SK-N-SH (cell line): ENCODE results near the gene NEDD8. TPM values are rescaled to one million over a fixed set of nuclear protein-coding genes. Genes with fewer than 3 reads are reported as not detected.

Experiments
- CTCF ChIA-PET: fragments of 300-600, 350-600 bp; formaldehyde crosslinking; extraction: SDS; loops from one replicate; lab custom pipeline; 2021; lab: Yijun Ruan, JAX
- POLR2A ChIA-PET: fragments of 350-600 bp; sonication (Branson Sonifier 250); formaldehyde crosslinking; extraction: SDS; loops from one replicate; lab custom pipeline; 2020; ENCODE audit warnings: antibody characterized with exemption, inconsistent platforms; lab: Yijun Ruan, JAX
- DNase-seq: peaks from one replicate; pipeline ENCODE4 v3.0.0; 2012
- H2AFZ ChIP-seq: fragments of 200-600 bp; sonication (generic); 2 replicates; pipeline ENCODE4 v1.8.1; 2016; ENCODE audit warnings: antibody characterized with exemption, mild to moderate bottlenecking, low read depth
- H3F3A ChIP-seq: fragments of 200-600 bp; sonication (generic); replicated peaks from 2 replicates; pipeline ENCODE3; 2016; ENCODE audit warnings: antibody characterized with exemption, mild to moderate bottlenecking; ENCODE audit not compliant: insufficient read depth
- H3K27ac ChIP-seq, 2 experiments: fragments of 200-500 bp in 1 of 2; fragments of 200-600 bp in 1 of 2; sonication (Bioruptor generic) in 1 of 2; sonication (generic), shearing (Covaris generic) in 1 of 2; 2 replicates each; pipeline versions ENCODE4 v1.5.1 to v1.6.1; 2014 to 2016; ENCODE audit warnings: low read depth in 2 of 2, inconsistent platforms in 1 of 2, low read length in 1 of 2, mild to moderate bottlenecking in 1 of 2, mixed read lengths in 1 of 2
- H3K27me3 ChIP-seq: fragments of 200-600 bp; sonication (generic), shearing (Covaris generic); 2 replicates; pipeline ENCODE4 v1.6.1; 2016; ENCODE audit warnings: mixed run types; ENCODE audit not compliant: insufficient read depth
- H3K36me3 ChIP-seq, 2 experiments: fragments of 200-500 bp in 1 of 2; fragments of 200-600 bp in 1 of 2; sonication (Bioruptor generic) in 1 of 2; sonication (generic) in 1 of 2; replicated peaks in 1 of 2; 2 replicates each; pipeline versions ENCODE3 to v1.5.1; 2014 to 2016; ENCODE audit warnings: low read length in 1 of 2, mild to moderate bottlenecking in 1 of 2; ENCODE audit not compliant: insufficient read depth in 2 of 2, control insufficient read depth in 1 of 2
- H3K4me1 ChIP-seq, 2 experiments: fragments of 200-500 bp in 1 of 2; fragments of 200-600 bp in 1 of 2; sonication (Bioruptor generic) in 1 of 2; sonication (generic), shearing (Covaris generic) in 1 of 2; 2 replicates each; pipeline versions ENCODE4 v1.5.1 to v1.6.1; 2014 to 2016; ENCODE audit warnings: low read depth in 1 of 2, low read length in 1 of 2, mixed run types in 1 of 2; ENCODE audit not compliant: insufficient read depth in 2 of 2, control insufficient read depth in 1 of 2
- H3K4me2 ChIP-seq: fragments of 200-600 bp; sonication (generic), shearing (Covaris generic); 2 replicates; pipeline ENCODE4 v1.6.1; 2017; ENCODE audit warnings: mixed run types
- H3K4me3 ChIP-seq, 2 experiments: fragments of 200-500 bp in 1 of 2; fragments of 200-600 bp in 1 of 2; sonication (Bioruptor generic) in 1 of 2; sonication (generic), shearing (Covaris generic) in 1 of 2; 2 replicates each; pipeline versions ENCODE4 v1.5.1 to v1.8.1; 2014 to 2016; ENCODE audit warnings: low read depth in 2 of 2, inconsistent platforms in 1 of 2, low read length in 1 of 2, mild to moderate bottlenecking in 1 of 2, mixed read lengths in 1 of 2, moderate library complexity in 1 of 2
- H3K79me2 ChIP-seq: fragments of 200-600 bp; sonication (generic); 2 replicates; pipeline ENCODE4 v1.8.1; 2017; ENCODE audit warnings: mild to moderate bottlenecking; ENCODE audit not compliant: insufficient read depth
- H3K9ac ChIP-seq: fragments of 200-600 bp; sonication (generic); 2 replicates; pipeline ENCODE4 v1.6.1; 2017; ENCODE audit warnings: mixed run types
- H3K9me2 ChIP-seq: fragments of 200-600 bp; sonication (generic); 2 replicates; pipeline ENCODE4 v1.6.1; 2017; ENCODE audit warnings: mixed run types
- H3K9me3 ChIP-seq: fragments of 200-600 bp; sonication (generic); 2 replicates; pipeline ENCODE4 v1.6.1; 2017; ENCODE audit warnings: mixed run types, mild to moderate bottlenecking, moderate library complexity
- H4K20me1 ChIP-seq: fragments of 200-600 bp; sonication (generic); 2 replicates; pipeline ENCODE4 v1.6.1; 2017; ENCODE audit warnings: mild to moderate bottlenecking, mixed run types; ENCODE audit not compliant: insufficient read depth
- CHD2 ChIP-seq: fragments of 150-350 bp; IDR thresholded peaks from 2 replicates; pipeline ENCODE4 v1.6.1; 2018; ENCODE audit warnings: low read length; ENCODE audit not compliant: partially characterized antibody
- ELF1 ChIP-seq: IDR thresholded peaks from 2 replicates; pipeline ENCODE4 v1.4.0; 2012
- EP300 ChIP-seq, 2 experiments: IDR thresholded peaks; 2 replicates each; pipeline versions ENCODE4 v1.4.0 to v1.6.1; 2012; ENCODE audit warnings: borderline replicate concordance in 1 of 2, low read depth in 1 of 2, low read length in 1 of 2
- EZH2phosphoT487 ChIP-seq: fragments of 200-600 bp; sonication (generic); IDR thresholded peaks from 2 replicates; pipeline ENCODE4 v1.6.1; 2017; ENCODE audit warnings: low read depth, mixed run types, mild to moderate bottlenecking, antibody characterized with exemption, moderate library complexity, borderline replicate concordance
- FOSL2 ChIP-seq: IDR thresholded peaks from 2 replicates; pipeline ENCODE4 v1.4.0; 2012; ENCODE audit warnings: low read depth, mild to moderate bottlenecking, moderate library complexity, borderline replicate concordance
- FOXM1 ChIP-seq: IDR thresholded peaks from 2 replicates; pipeline ENCODE4 v1.4.0; 2012; ENCODE audit warnings: low read depth, mild to moderate bottlenecking
- MAX ChIP-seq: IDR thresholded peaks from 2 replicates; pipeline ENCODE4 v1.4.0; 2012; ENCODE audit warnings: low read depth
- MEF2A ChIP-seq: IDR thresholded peaks from 2 replicates; pipeline ENCODE4 v1.4.0; 2012; ENCODE audit warnings: low read depth, borderline replicate concordance
- MXI1 ChIP-seq: IDR thresholded peaks from 2 replicates; pipeline ENCODE4 v1.6.1; 2012; ENCODE audit warnings: mild to moderate bottlenecking, low read depth, low read length, improper control_type of control experiment
- NFIC ChIP-seq: IDR thresholded peaks from 2 replicates; pipeline ENCODE4 v1.4.0; 2012; ENCODE audit warnings: borderline replicate concordance
- NRF1 ChIP-seq: IDR thresholded peaks from 2 replicates; pipeline ENCODE4 v1.6.1; 2012; ENCODE audit warnings: low read depth, mild to moderate bottlenecking, low read length
- PBX3 ChIP-seq: IDR thresholded peaks from 2 replicates; pipeline ENCODE4; 2012
- POLR2AphosphoS5 ChIP-seq: IDR thresholded peaks from 2 replicates; pipeline ENCODE4 v1.6.1; 2012; ENCODE audit warnings: low read depth, low read length
- RAD21 ChIP-seq: IDR thresholded peaks from 2 replicates; pipeline ENCODE4 v1.6.1; 2012; ENCODE audit warnings: mild to moderate bottlenecking, low read length
- RCOR1 ChIP-seq: fragments of 150-350 bp; IDR thresholded peaks from 2 replicates; pipeline ENCODE4 v1.6.1; 2017; ENCODE audit warnings: antibody characterized with exemption, low read length
- RXRA ChIP-seq: IDR thresholded peaks from 2 replicates; pipeline ENCODE4 v1.4.0; 2012; ENCODE audit warnings: low read depth, mild to moderate bottlenecking, borderline replicate concordance
- TEAD4 ChIP-seq: IDR thresholded peaks from 2 replicates; pipeline ENCODE4 v1.4.0; 2012; ENCODE audit warnings: mild to moderate bottlenecking, borderline replicate concordance; ENCODE audit not compliant: insufficient read depth
- YY1 ChIP-seq: IDR thresholded peaks from 2 replicates; pipeline ENCODE4 v1.4.0; 2012; ENCODE audit warnings: low read depth, mild to moderate bottlenecking
- WGBS: methylation state at CpG from one replicate; pipeline ENCODE4 v1.1.6; 2017; ENCODE audit warnings: low lambda C conversion rate; 5-methylcytosine and 5-hydroxymethylcytosine counted together
- polyA plus RNA-seq, 3 experiments: library from polyadenylated mRNA; depleted of rRNA; stranded (reverse); fragments of >200 nt; gene quantifications; 2 replicates each; pipeline ENCODE4 v1.2.3, GENCODE V29; 2012
- TF ChIP-seq, protein P1 (sequence below): fragments of 150-350 bp; IDR thresholded peaks from 2 replicates; pipeline ENCODE4 v1.6.1; 2017; ENCODE audit warnings: antibody characterized with exemption, low read length, low read depth, borderline replicate concordance
- TF ChIP-seq, protein P2 (sequence below): IDR thresholded peaks from 2 replicates; pipeline ENCODE4 v1.6.1; 2012; ENCODE audit warnings: mild to moderate bottlenecking, low read depth, low read length, moderate library complexity

The NEDD8 gene
- polyA plus RNA-seq, 1 of the 3 experiments (the other 2 are of a cell fraction), result 534 TPM

GRCh38 chr14:24216345-24216699 is 15.8 kb downstream of the NEDD8 start:
- no peaks in the 10 kb centered on the region for H3K9me3 ChIP-seq
- H3K9ac ChIP-seq, result no peak overlapping the region
- no peaks in the 10 kb centered on the region for H3K9me2 ChIP-seq
- H4K20me1 ChIP-seq, result peaks cover 3% of the 10 kb centered on the region; the same call in 1 of the 2 replicates
- H2AFZ ChIP-seq, result no peak overlapping the region
- ChIA-PET CTCF (interaction anchor here (0.8 to 3.8 kb wide), 14 partner anchors 9 to 126 kb away, joined by 3 to 20 read pairs (median 5); partner anchors contain the start of genes IRF9, NOP9, TINF2 and TM9SF1), POLR2A (interaction anchor here (0.8 to 1.2 kb wide), 4 partner anchors 21 to 221 kb away, joined by 3 to 9 read pairs (median 4); partner anchors contain the start of genes RABGGTA, TINF2 and TM9SF1)
- peaks cover 9 to 17% of the 10 kb centered on the region in 2 experiments; a peak in 3 of 4 replicates for H3K4me1 ChIP-seq
- H3K4me2 ChIP-seq, result peak overlapping the region; percentile 78
- H3K79me2 ChIP-seq, result peaks cover 59% of the 10 kb centered on the region
- H3K36me3 ChIP-seq, result peaks cover 9 to 26% of the 10 kb centered on the region in 2 experiments
- H3K4me3 ChIP-seq, result peak overlapping the region; percentile 73 to 82; a peak in 2 of 4 replicates
- H3F3A ChIP-seq, result peaks cover 26% of the 10 kb centered on the region
- no peak for DNase-seq
- WGBS, result 85% methylated on average over 2 of the region's 2 CpGs
- peak overlapping the region; percentile 71 to 88; a peak in 2 of 4 replicates for H3K27ac ChIP-seq
- no peaks in the 10 kb centered on the region for H3K27me3 ChIP-seq
- TF ChIP-seq NFIC (no peak), EZH2phosphoT487 (no peak), MXI1 (no peak), ELF1 (no peak), POLR2AphosphoS5 (no peak), YY1 (no peak), PBX3 (no peak)
- TF ChIP-seq, protein P1, sequence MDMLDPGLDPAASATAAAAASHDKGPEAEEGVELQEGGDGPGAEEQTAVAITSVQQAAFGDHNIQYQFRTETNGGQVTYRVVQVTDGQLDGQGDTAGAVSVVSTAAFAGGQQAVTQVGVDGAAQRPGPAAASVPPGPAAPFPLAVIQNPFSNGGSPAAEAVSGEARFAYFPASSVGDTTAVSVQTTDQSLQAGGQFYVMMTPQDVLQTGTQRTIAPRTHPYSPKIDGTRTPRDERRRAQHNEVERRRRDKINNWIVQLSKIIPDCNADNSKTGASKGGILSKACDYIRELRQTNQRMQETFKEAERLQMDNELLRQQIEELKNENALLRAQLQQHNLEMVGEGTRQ, result no peak

DNA sequence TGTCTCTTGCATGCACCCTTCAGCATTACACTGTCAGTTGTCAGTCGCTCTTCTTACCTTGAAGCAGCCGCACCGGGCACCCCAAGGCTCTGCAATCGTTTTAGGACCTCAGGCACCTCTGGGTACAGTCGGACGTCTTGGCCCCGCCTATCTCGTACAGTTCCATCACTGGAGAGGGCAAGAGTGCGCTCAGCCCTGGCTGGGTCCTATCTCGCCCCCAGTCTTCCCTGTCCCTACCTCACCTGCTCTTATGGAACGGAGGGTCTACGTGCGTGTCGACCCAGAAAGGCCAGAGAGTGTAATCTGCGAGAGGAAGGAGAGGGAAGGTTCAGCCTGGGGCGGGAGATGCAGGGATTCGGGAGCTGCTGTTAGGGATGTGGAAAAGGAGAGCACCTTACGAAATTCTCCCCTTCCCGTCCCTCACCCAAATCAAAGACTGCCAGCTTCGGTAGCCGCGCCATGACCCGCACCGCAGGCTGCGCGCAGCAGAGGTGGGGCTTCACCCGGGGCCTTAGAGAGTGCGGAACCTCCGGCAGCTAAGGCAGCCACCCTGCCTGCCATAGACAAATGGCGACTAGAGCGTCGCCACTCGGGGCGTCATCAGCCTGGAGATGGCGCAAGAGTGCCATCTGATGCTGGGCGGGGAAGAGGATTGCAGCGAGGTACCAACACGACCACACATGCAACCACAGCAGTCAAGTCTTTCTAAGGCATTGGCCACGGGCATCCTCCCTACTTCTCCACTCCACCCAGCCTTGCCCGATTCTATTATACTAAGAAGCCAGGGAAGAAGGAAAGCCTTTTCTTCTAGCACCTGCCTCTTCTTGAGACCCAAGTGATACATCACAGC is 16.4 kb downstream of the NEDD8 start, which contains the start of gene MDP1:
MDP1 (minus strand) TSS at position 572 of the 850 bp plus-strand sequence; CDS start at position 461, 111 bp downstream.
- H3K36me3 ChIP-seq, result peaks cover 10 to 31% of the 10 kb centered on the region in 2 experiments
- peak within 1 kb of the TSS; percentile 71 to 88 for H3K27ac ChIP-seq
- H3K9me3 ChIP-seq, result no peaks in the 10 kb centered on the region
- peak; percentile 86 for DNase-seq
- 2% methylated on average over 37 of the region's 40 CpGs for WGBS
- ChIA-PET POLR2A (interaction anchor here (0.8 to 1.2 kb wide), 4 partner anchors 20 to 221 kb away, joined by 3 to 9 read pairs (median 4); partner anchors contain the start of genes RABGGTA, TINF2 and TM9SF1), CTCF (interaction anchor here (0.7 to 3.8 kb wide), 18 partner anchors 8 to 125 kb away, joined by 3 to 20 read pairs (median 4); partner anchors contain the start of genes IRF9, NOP9, TINF2 and TM9SF1)
- peaks cover 59% of the 10 kb centered on the region for H3K79me2 ChIP-seq
- peaks cover 26% of the 10 kb centered on the region for H3F3A ChIP-seq
- H3K9me2 ChIP-seq, result no peaks in the 10 kb centered on the region
- no peaks in the 10 kb centered on the region for H3K27me3 ChIP-seq
- H3K9ac ChIP-seq, result peak within 1 kb of the TSS; percentile 75
- H3K4me1 ChIP-seq, result peaks cover 9 to 17% of the 10 kb centered on the region in 2 experiments; a peak in 3 of 4 replicates
- peaks cover 3% of the 10 kb centered on the region; the same call in 1 of the 2 replicates for H4K20me1 ChIP-seq
- H3K4me3 ChIP-seq, result peak within 1 kb of the TSS; percentile 73 to 82
- peak within 1 kb of the TSS; percentile 78 for H3K4me2 ChIP-seq
- H2AFZ ChIP-seq, result peak within 1 kb of the TSS; percentile 67
- TF ChIP-seq MEF2A (no peak), FOSL2 (peak; percentile 19; the same call in 1 of the 2 replicates), RCOR1 (peak; percentile 36; the same call in 1 of the 2 replicates), MAX (peak; percentile 77), NRF1 (no peak), RXRA (no peak), NFIC (no peak), FOXM1 (no peak), EP300 (IDR thresholded peaks at IDR 0.05; ENCODE audit: borderline replicate concordance in 1 of 2, low read depth in 1 of 2, low read length in 1 of 2) (no peak), CHD2 (peak; percentile 72), TEAD4 (no peak), RAD21 (peak; percentile 69), POLR2AphosphoS5 (peak; percentile 89)
- TF ChIP-seq, protein P2, sequence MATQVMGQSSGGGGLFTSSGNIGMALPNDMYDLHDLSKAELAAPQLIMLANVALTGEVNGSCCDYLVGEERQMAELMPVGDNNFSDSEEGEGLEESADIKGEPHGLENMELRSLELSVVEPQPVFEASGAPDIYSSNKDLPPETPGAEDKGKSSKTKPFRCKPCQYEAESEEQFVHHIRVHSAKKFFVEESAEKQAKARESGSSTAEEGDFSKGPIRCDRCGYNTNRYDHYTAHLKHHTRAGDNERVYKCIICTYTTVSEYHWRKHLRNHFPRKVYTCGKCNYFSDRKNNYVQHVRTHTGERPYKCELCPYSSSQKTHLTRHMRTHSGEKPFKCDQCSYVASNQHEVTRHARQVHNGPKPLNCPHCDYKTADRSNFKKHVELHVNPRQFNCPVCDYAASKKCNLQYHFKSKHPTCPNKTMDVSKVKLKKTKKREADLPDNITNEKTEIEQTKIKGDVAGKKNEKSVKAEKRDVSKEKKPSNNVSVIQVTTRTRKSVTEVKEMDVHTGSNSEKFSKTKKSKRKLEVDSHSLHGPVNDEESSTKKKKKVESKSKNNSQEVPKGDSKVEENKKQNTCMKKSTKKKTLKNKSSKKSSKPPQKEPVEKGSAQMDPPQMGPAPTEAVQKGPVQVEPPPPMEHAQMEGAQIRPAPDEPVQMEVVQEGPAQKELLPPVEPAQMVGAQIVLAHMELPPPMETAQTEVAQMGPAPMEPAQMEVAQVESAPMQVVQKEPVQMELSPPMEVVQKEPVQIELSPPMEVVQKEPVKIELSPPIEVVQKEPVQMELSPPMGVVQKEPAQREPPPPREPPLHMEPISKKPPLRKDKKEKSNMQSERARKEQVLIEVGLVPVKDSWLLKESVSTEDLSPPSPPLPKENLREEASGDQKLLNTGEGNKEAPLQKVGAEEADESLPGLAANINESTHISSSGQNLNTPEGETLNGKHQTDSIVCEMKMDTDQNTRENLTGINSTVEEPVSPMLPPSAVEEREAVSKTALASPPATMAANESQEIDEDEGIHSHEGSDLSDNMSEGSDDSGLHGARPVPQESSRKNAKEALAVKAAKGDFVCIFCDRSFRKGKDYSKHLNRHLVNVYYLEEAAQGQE, result no peak
